Fibroblast of villous mesenchyme (primary cell): ENCODE measurements around the gene ABL1. TPM values are rescaled to one million over a fixed set of nuclear protein-coding genes. Genes with fewer than 3 reads are reported as not detected.

Experiments used
- DNase-seq: peaks from one replicate; pipeline ENCODE4 v3.0.0-alpha.2; 2010; ENCODE audit warnings: low read depth
- H3K4me3 ChIP-seq: 2 replicates; pipeline ENCODE4 v1.5.1; 2011; ENCODE audit warnings: low read depth, mild to moderate bottlenecking, low read length
- CTCF ChIP-seq: IDR thresholded peaks from 2 replicates; pipeline ENCODE4 v1.5.1; 2012; ENCODE audit warnings: low read depth, mild to moderate bottlenecking, low read length; ENCODE audit not compliant: insufficient read depth
- total RNA-seq: library from RNA; depleted of rRNA; stranded (reverse); fragments of >200 nt; gene quantifications from 2 replicates; pipeline ENCODE4 v1.2.3, GENCODE V29; 2012

Gene ABL1
- total RNA-seq, 1 donor, result 57.4 TPM

GRCh38 chr9:130892477-130893304 is 57.6 kb downstream of the ABL1 start:
- no peak for DNase-seq
- TF ChIP-seq CTCF, result no peak
- H3K4me3 ChIP-seq, result no peak overlapping the region

GRCh38 chr9:130893341-130894101 is 58.5 kb downstream of the ABL1 start:
- DNase-seq, result no peak
- no peak overlapping the region for H3K4me3 ChIP-seq
- peak; percentile 19 for TF ChIP-seq CTCF

GRCh38 chr9:130894546-130894945 is 59.5 kb downstream of the ABL1 start:
- H3K4me3 ChIP-seq, result no peak overlapping the region
- no peak for TF ChIP-seq CTCF
- no peak for DNase-seq

- H3K4me3 ChIP-seq, result no peak overlapping the region
- no peak for TF ChIP-seq CTCF
- DNase-seq, result no peak
Measured at GRCh38 chr9:130895038-130895437, 60.0 kb downstream of the ABL1 start.

- H3K4me3 ChIP-seq, result no peak overlapping the region
- no peak for DNase-seq
- no peak for TF ChIP-seq CTCF
Measured at GRCh38 chr9:130895481-130896232, 60.6 kb downstream of the ABL1 start.

- DNase-seq, result no peak
- no peak for TF ChIP-seq CTCF
- H3K4me3 ChIP-seq, result no peak within 1 kb of the TSS
Measured at GRCh38 chr9:130896233-130897014, 61.4 kb downstream of the ABL1 start, which contains the start of gene QRFP. TSS of gene QRFP (minus strand) at chr9:130896812. CDS start at chr9:130893838, 2,974 bp downstream.
